Parathyroid adenoma (tissue), 2 donors: ENCODE results near the gene IL1RAPL2.

Experiments
- H2AFZ ChIP-seq: fragments of 300-600 bp; sonication (generic); one replicate; pipeline ENCODE4 v1.7.0; 2017; ENCODE audit warnings: antibody characterized with exemption, mild to moderate bottlenecking
- H3K27ac ChIP-seq: fragments of 300-600 bp; sonication (generic); one replicate; pipeline ENCODE4 v1.7.0; 2017
- H3K27me3 ChIP-seq: fragments of 300-600 bp; sonication (generic); one replicate; pipeline ENCODE4 v1.7.0; 2017; ENCODE audit warnings: low read length; ENCODE audit not compliant: control insufficient read depth, insufficient read depth
- H3K36me3 ChIP-seq: fragments of 300-600 bp; sonication (generic); one replicate; pipeline ENCODE4 v1.7.0; 2017; ENCODE audit warnings: low read length; ENCODE audit not compliant: control insufficient read depth, insufficient read depth
- H3K4me1 ChIP-seq: fragments of 300-600 bp; sonication (generic); one replicate; pipeline ENCODE4 v1.7.0; 2017; ENCODE audit warnings: control low read depth
- H3K4me2 ChIP-seq: fragments of 300-600 bp; sonication (generic); one replicate; pipeline ENCODE4 v1.7.0; 2017; ENCODE audit warnings: low read length
- H3K4me3 ChIP-seq: fragments of 300-600 bp; sonication (generic); one replicate; pipeline ENCODE4 v1.7.0; 2017; ENCODE audit warnings: low read depth, low read length
- H3K79me2 ChIP-seq: fragments of 300-600 bp; sonication (generic); one replicate; pipeline ENCODE4 v1.7.0; 2017; ENCODE audit warnings: control low read depth
- H3K9ac ChIP-seq: fragments of 300-600 bp; sonication (generic); one replicate; pipeline ENCODE4 v1.7.0; 2017; ENCODE audit warnings: mild to moderate bottlenecking
- H3K9me3 ChIP-seq: fragments of 300-600 bp; sonication (generic); one replicate; pipeline ENCODE4 v1.7.0; 2017; ENCODE audit warnings: low read length; ENCODE audit not compliant: control insufficient read depth
- TF ChIP-seq, protein P1 (sequence below): fragments of 300-600 bp; sonication (generic); IDR thresholded peaks from one replicate; pipeline ENCODE4 v1.7.0; 2017; ENCODE audit warnings: antibody characterized with exemption, mild to moderate bottlenecking
- donor health status: primary hyperparathyroidism.

IL1RAPL2 gene

DNA sequence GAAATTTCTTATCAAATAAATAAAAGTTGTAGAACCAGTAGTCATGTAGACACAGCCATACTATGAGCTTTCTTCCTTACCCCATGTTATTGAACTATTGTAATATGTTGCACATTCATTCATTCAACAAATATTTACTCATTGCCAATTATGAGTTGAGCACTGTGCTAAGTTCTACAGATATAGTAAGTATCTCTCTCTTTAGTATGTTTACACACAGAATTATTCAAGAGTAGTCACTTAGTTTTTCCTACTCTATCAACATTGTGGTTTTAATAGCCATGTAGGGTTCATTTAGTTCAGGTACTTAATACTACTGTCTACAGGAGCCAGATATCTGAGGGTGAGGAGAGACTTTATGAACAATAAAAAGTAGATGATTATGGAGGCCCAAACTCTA, 568.3 kb downstream of the IL1RAPL2 start:
- Histone ChIP-seq H3K4me2 (no peak overlapping the region), H3K27ac (no peak overlapping the region), H3K27me3 (no peaks in the 10 kb centered on the region), H3K79me2 (no peaks in the 10 kb centered on the region), H3K4me3 (no peak overlapping the region), H3K9me3 (no peaks in the 10 kb centered on the region), H3K36me3 (no peaks in the 10 kb centered on the region), H3K4me1 (no peaks in the 10 kb centered on the region), H2AFZ (no peak overlapping the region), H3K9ac (no peak overlapping the region)
- TF ChIP-seq, protein P1, sequence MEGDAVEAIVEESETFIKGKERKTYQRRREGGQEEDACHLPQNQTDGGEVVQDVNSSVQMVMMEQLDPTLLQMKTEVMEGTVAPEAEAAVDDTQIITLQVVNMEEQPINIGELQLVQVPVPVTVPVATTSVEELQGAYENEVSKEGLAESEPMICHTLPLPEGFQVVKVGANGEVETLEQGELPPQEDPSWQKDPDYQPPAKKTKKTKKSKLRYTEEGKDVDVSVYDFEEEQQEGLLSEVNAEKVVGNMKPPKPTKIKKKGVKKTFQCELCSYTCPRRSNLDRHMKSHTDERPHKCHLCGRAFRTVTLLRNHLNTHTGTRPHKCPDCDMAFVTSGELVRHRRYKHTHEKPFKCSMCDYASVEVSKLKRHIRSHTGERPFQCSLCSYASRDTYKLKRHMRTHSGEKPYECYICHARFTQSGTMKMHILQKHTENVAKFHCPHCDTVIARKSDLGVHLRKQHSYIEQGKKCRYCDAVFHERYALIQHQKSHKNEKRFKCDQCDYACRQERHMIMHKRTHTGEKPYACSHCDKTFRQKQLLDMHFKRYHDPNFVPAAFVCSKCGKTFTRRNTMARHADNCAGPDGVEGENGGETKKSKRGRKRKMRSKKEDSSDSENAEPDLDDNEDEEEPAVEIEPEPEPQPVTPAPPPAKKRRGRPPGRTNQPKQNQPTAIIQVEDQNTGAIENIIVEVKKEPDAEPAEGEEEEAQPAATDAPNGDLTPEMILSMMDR, result no peak

- H3K9me3 ChIP-seq, result no peaks in the 10 kb centered on the region
- TF ChIP-seq, protein P1, result no peak
- H3K4me2 ChIP-seq, result no peak overlapping the region
- no peak overlapping the region for H2AFZ ChIP-seq
- H3K4me3 ChIP-seq, result no peak overlapping the region
- no peaks in the 10 kb centered on the region for H3K36me3 ChIP-seq
- H3K79me2 ChIP-seq, result no peaks in the 10 kb centered on the region
- no peak overlapping the region for H3K9ac ChIP-seq
- H3K27ac ChIP-seq, result no peak overlapping the region
- H3K27me3 ChIP-seq, result no peaks in the 10 kb centered on the region
- H3K4me1 ChIP-seq, result no peaks in the 10 kb centered on the region
Measured at GRCh38 chrX:105136786-105137185, 570.8 kb downstream of the IL1RAPL2 start.

- TF ChIP-seq, protein P1, result no peak
- no peak overlapping the region for H3K4me3 ChIP-seq
- H3K27ac ChIP-seq, result no peak overlapping the region
- no peak overlapping the region for H2AFZ ChIP-seq
- no peaks in the 10 kb centered on the region for H3K27me3 ChIP-seq
- no peaks in the 10 kb centered on the region for H3K4me1 ChIP-seq
- H3K36me3 ChIP-seq, result no peaks in the 10 kb centered on the region
- no peak overlapping the region for H3K9ac ChIP-seq
- no peaks in the 10 kb centered on the region for H3K9me3 ChIP-seq
- no peak overlapping the region for H3K4me2 ChIP-seq
- no peaks in the 10 kb centered on the region for H3K79me2 ChIP-seq
Measured at GRCh38 chrX:105150036-105150435, 584.0 kb downstream of the IL1RAPL2 start.

DNA sequence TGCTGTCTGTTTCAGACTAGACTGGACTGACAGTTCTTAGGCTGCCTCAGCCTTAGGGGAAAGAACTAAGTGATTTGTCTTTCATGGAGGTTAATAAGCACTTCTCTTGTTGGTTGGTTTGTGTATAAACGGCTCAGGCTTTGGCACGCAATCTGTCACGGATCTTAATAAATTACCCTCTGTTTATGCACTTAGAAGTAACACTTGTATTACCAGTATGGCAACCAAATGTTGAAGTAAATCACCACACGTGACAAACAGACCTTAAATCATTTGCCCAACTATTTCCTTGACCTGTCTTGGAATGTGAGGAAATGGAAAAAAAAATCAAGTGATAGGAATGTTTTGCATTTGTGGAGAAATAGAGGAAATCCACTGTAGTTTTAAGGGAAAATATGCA, 584.6 kb downstream of the IL1RAPL2 start:
- TF ChIP-seq, protein P1, result no peak
- H3K27ac ChIP-seq, result no peak overlapping the region
- no peak overlapping the region for H3K9ac ChIP-seq
- H3K9me3 ChIP-seq, result no peaks in the 10 kb centered on the region
- H3K4me2 ChIP-seq, result no peak overlapping the region
- H2AFZ ChIP-seq, result no peak overlapping the region
- H3K27me3 ChIP-seq, result no peaks in the 10 kb centered on the region
- H3K4me3 ChIP-seq, result no peak overlapping the region
- H3K79me2 ChIP-seq, result no peaks in the 10 kb centered on the region
- no peaks in the 10 kb centered on the region for H3K4me1 ChIP-seq
- no peaks in the 10 kb centered on the region for H3K36me3 ChIP-seq

- H3K4me1 ChIP-seq, result no peaks in the 10 kb centered on the region
- TF ChIP-seq, protein P1, result no peak
- no peak overlapping the region for H3K4me3 ChIP-seq
- H3K9me3 ChIP-seq, result no peaks in the 10 kb centered on the region
- no peaks in the 10 kb centered on the region for H3K27me3 ChIP-seq
- H3K79me2 ChIP-seq, result no peaks in the 10 kb centered on the region
- H3K36me3 ChIP-seq, result no peaks in the 10 kb centered on the region
- no peak overlapping the region for H3K4me2 ChIP-seq
- H3K27ac ChIP-seq, result no peak overlapping the region
- no peak overlapping the region for H3K9ac ChIP-seq
- no peak overlapping the region for H2AFZ ChIP-seq
Measured at GRCh38 chrX:105167233-105167632, 601.2 kb downstream of the IL1RAPL2 start.
